OCI-LY3 (cell line): ENCODE data around the gene HPS5.
"Not testable (repeated sequence)": the region's sequence is repeated elsewhere in the genome, so short reads cannot be mapped to it uniquely, and the experiment has no call there.

Experiments used
- H2AFZ ChIP-seq: fragments of 200-600, 300-600 bp; shearing (Covaris generic); 2 replicates; pipeline ENCODE4 v1.6.0; 2014; ENCODE audit warnings: antibody characterized with exemption, low read depth, low read length
- H3K27ac ChIP-seq: fragments of 200-600, 300-600 bp; sonication (generic); 2 replicates; pipeline ENCODE4 v1.5.1; 2014; ENCODE audit warnings: mild to moderate bottlenecking, low read length, moderate library complexity, mixed read lengths
- H3K27me3 ChIP-seq: fragments of 200-600, 300-600 bp; sonication (generic); 2 replicates; pipeline ENCODE4 v1.6.1; 2014; ENCODE audit warnings: low read depth, low read length, mixed read lengths
- H3K36me3 ChIP-seq: fragments of 200-600, 300-600 bp; sonication (generic); replicated peaks from 2 replicates; pipeline ENCODE3; 2014; ENCODE audit warnings: low read depth, low read length, mixed read lengths
- H3K4me1 ChIP-seq: fragments of 300-600, 200-600 bp; sonication (generic); 2 replicates; pipeline ENCODE4 v1.6.1; 2014; ENCODE audit warnings: low read length, mixed read lengths
- H3K4me2 ChIP-seq: fragments of 200-600, 300-600 bp; sonication (generic); 2 replicates; pipeline ENCODE4 v1.6.1; 2014; ENCODE audit warnings: low read length, mixed read lengths
- H3K4me3 ChIP-seq: fragments of 300-600, 200-600 bp; sonication (generic); 2 replicates; pipeline ENCODE4 v1.5.1; 2014; ENCODE audit warnings: antibody characterized with exemption, mild to moderate bottlenecking, low read length, moderate library complexity
- H3K79me2 ChIP-seq: fragments of 300-600, 200-600 bp; shearing (Covaris generic); 2 replicates; pipeline ENCODE4 v1.6.1; 2014; ENCODE audit warnings: mild to moderate bottlenecking, low read length, mixed read lengths
- H3K9ac ChIP-seq: fragments of 300-600, 200-600 bp; shearing (Covaris generic); 2 replicates; pipeline ENCODE4 v1.6.0; 2014; ENCODE audit warnings: mild to moderate bottlenecking, low read length, moderate library complexity
- H3K9me3 ChIP-seq: fragments of 200-600, 300-600 bp; shearing (Covaris generic); 2 replicates; pipeline ENCODE4 v1.6.1; 2014; ENCODE audit warnings: low read length, mixed read lengths; ENCODE audit not compliant: insufficient read depth
- H4K20me1 ChIP-seq: fragments of 200-600, 300-600 bp; sonication (generic); 2 replicates; pipeline ENCODE4 v1.6.1; 2016; ENCODE audit warnings: low read length, mixed read lengths; ENCODE audit not compliant: insufficient read depth
- CTCF ChIP-seq: fragments of 200-600, 300-600 bp; sonication (generic); IDR thresholded peaks from 2 replicates; pipeline ENCODE4 v1.5.1; 2014; ENCODE audit warnings: antibody characterized with exemption, low read length, low read depth
- EZH2phosphoT487 ChIP-seq: fragments of 200-600 bp; shearing (Covaris generic); IDR thresholded peaks from 2 replicates; pipeline ENCODE4 v1.6.1; 2018; ENCODE audit warnings: antibody characterized with exemption, mixed run types, low read depth

Gene HPS5

GRCh38 chr11:18332302-18332701 is 10.4 kb upstream of the HPS5 start:
- peak overlapping the region; percentile 54 for H3K4me2 ChIP-seq
- H3K4me3 ChIP-seq: peak overlapping the region; percentile 23; the same call in 1 of the 2 replicates

GRCh38 chr11:18330921-18331320 is 9.0 kb upstream of the HPS5 start:
- H4K20me1 ChIP-seq: peaks cover 6% of the 10 kb centered on the region; the same call in 1 of the 2 replicates
- H3K9me3 ChIP-seq: no peaks in the 10 kb centered on the region
- peaks cover 38% of the 10 kb centered on the region for H3K36me3 ChIP-seq
- H3K9ac ChIP-seq: no peak overlapping the region
- no peaks in the 10 kb centered on the region for H3K27me3 ChIP-seq
- peaks cover 70% of the 10 kb centered on the region for H3K79me2 ChIP-seq
- no peak overlapping the region for H3K27ac ChIP-seq
- H2AFZ ChIP-seq: no peak overlapping the region
- no peak overlapping the region for H3K4me3 ChIP-seq
- H3K4me1 ChIP-seq: peaks cover 42% of the 10 kb centered on the region
- TF ChIP-seq EZH2phosphoT487: no peak
- TF ChIP-seq CTCF: no peak
- H3K4me2 ChIP-seq: no peak overlapping the region

More at GRCh38 chr11:18332302-18332701, 10.4 kb upstream of the HPS5 start:
- H2AFZ ChIP-seq: no peak overlapping the region
- TF ChIP-seq CTCF: no peak
- no peak for TF ChIP-seq EZH2phosphoT487
- H3K4me1 ChIP-seq: peaks cover 42% of the 10 kb centered on the region
- no peaks in the 10 kb centered on the region for H3K9me3 ChIP-seq
- peaks cover 57% of the 10 kb centered on the region for H3K79me2 ChIP-seq
- no peaks in the 10 kb centered on the region for H3K27me3 ChIP-seq
- peak overlapping the region; percentile 7; the same call in 1 of the 2 replicates for H3K9ac ChIP-seq
- H3K36me3 ChIP-seq: peaks cover 40% of the 10 kb centered on the region
- peak overlapping the region; percentile 48 for H3K27ac ChIP-seq
- H4K20me1 ChIP-seq: peaks cover 6% of the 10 kb centered on the region; the same call in 1 of the 2 replicates

- Histone ChIP-seq H3K4me3 (peak overlapping the region; percentile 3; the same call in 1 of the 2 replicates), H3K9ac (no peak overlapping the region), H3K27me3 (no peaks in the 10 kb centered on the region), H3K4me2 (peak overlapping the region; percentile 56), H3K9me3 (no peaks in the 10 kb centered on the region), H4K20me1 (peaks cover 6% of the 10 kb centered on the region; the same call in 1 of the 2 replicates), H3K27ac (peak overlapping the region; percentile 54; the same call in 1 of the 2 replicates), H2AFZ (no peak overlapping the region), H3K36me3 (peaks cover 32% of the 10 kb centered on the region), H3K4me1 (peaks cover 48% of the 10 kb centered on the region), H3K79me2 (peaks cover 74% of the 10 kb centered on the region)
- no peak for TF ChIP-seq EZH2phosphoT487
- no peak for TF ChIP-seq CTCF
These were observed 7.4 kb upstream of the HPS5 start for GRCh38 chr11:18329196-18329870.

GRCh38 chr11:18324381-18324780 is 2.4 kb upstream of the HPS5 start:
- Histone ChIP-seq H3K79me2 (peaks cover 89% of the 10 kb centered on the region), H3K4me1 (peaks cover 43% of the 10 kb centered on the region), H4K20me1 (peaks cover 7% of the 10 kb centered on the region; the same call in 1 of the 2 replicates), H3K36me3 (peaks cover 25% of the 10 kb centered on the region), H3K27ac (no peak overlapping the region), H2AFZ (no peak overlapping the region), H3K4me2 (peak overlapping the region; percentile 89), H3K27me3 (no peaks in the 10 kb centered on the region), H3K4me3 (0 out of 2 replicates have a peak overlapping the region, but pooled peaks have one; percentile 6), H3K9ac (no peak overlapping the region), H3K9me3 (no peaks in the 10 kb centered on the region)
- TF ChIP-seq EZH2phosphoT487: no peak
- TF ChIP-seq CTCF: no peak

- not testable (repeated sequence) for H3K9ac ChIP-seq, H3K9me3 ChIP-seq, H4K20me1 ChIP-seq, H2AFZ ChIP-seq, H3K27ac ChIP-seq, H3K27me3 ChIP-seq
- H3K4me2 ChIP-seq: peak overlapping the region; percentile 89
- H3K36me3 ChIP-seq: peaks cover 24% of the 10 kb centered on the region
- peak overlapping the region; percentile 91; the same call in 1 of the 2 replicates for H3K4me3 ChIP-seq
- H3K4me1 ChIP-seq: peaks cover 42% of the 10 kb centered on the region
- H3K79me2 ChIP-seq: peaks cover 89% of the 10 kb centered on the region
These were observed 1.9 kb upstream of the HPS5 start for GRCh38 chr11:18323881-18324280.
